ENCODE measurements around the gene CRLF2.

DNA sequence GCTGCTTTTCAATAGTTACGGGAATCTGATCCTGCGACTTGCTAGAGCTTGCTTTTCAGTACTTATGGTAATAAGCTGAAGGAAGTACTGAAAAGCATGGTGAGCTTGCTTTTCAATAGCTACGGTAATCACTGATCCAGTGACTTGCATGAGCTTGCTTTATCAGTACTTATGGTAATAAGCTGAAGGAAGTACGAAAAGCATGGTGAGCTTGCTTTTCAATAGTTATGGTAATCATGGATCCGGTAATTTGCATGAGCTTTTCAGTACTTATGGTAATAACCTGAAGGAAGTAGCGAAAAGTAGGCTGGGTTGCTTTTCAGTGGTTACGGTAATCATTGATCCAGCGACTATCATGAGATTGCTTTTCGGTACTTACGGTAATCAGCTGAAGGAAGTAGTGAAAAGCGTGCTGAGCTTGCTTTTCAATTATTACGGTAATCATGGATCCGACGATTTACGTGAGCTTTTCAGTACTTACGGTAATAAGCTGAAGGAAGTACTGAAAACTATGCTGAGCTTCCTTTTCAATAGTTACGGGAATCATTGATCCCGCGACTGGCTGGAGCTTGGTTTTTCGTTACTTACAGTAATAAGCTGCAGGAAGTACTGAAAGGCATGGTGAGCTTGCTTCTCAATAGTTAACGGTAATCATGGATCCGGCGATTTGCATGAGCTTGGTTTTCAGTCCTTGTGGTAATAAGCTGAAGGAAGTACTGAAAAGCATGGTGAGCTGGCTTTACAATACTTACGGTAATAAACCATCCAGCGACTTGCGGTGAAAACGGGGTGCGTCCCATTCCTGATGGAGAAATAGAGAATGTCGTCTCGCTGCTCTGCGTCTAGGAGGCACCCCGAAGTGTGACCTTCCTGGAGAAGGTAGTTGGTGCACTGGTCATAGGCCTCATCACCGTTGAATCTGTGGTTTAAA, 6.5 kb downstream of the CRLF2 start:
- TF ChIP-seq EZH2 (IDR thresholded peaks at IDR 0.05; ENCODE audit: borderline replicate concordance, low read depth, low read length, severe bottlenecking), result no peak
- TF ChIP-seq POLR2A (IDR thresholded peaks at IDR 0.05; ENCODE audit: low read depth, low read length), result no peak
- no peak for TF ChIP-seq MYC (IDR thresholded peaks at IDR 0.05; ENCODE audit: low read depth, low read length)
- TF ChIP-seq, protein P1, sequence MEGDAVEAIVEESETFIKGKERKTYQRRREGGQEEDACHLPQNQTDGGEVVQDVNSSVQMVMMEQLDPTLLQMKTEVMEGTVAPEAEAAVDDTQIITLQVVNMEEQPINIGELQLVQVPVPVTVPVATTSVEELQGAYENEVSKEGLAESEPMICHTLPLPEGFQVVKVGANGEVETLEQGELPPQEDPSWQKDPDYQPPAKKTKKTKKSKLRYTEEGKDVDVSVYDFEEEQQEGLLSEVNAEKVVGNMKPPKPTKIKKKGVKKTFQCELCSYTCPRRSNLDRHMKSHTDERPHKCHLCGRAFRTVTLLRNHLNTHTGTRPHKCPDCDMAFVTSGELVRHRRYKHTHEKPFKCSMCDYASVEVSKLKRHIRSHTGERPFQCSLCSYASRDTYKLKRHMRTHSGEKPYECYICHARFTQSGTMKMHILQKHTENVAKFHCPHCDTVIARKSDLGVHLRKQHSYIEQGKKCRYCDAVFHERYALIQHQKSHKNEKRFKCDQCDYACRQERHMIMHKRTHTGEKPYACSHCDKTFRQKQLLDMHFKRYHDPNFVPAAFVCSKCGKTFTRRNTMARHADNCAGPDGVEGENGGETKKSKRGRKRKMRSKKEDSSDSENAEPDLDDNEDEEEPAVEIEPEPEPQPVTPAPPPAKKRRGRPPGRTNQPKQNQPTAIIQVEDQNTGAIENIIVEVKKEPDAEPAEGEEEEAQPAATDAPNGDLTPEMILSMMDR (IDR thresholded peaks at IDR 0.05; ENCODE audit: extremely low read depth in 1 of 2, insufficient read depth in 1 of 2, low read depth in 1 of 2, low read length in 2 of 2), result no peak
- TF ChIP-seq POLR2AphosphoS5 (IDR thresholded peaks at IDR 0.05; ENCODE audit: insufficient read depth, low read depth, low read length), result no peak
- TF ChIP-seq, protein P2, sequence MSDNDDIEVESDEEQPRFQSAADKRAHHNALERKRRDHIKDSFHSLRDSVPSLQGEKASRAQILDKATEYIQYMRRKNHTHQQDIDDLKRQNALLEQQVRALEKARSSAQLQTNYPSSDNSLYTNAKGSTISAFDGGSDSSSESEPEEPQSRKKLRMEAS (IDR thresholded peaks at IDR 0.05; ENCODE audit: insufficient read depth, insufficient read length), result no peak
- no peak for TF ChIP-seq JUN (IDR thresholded peaks at IDR 0.05; ENCODE audit: borderline replicate concordance, insufficient read depth, insufficient read length, low read depth)
- no peak for TF ChIP-seq GATA2 (IDR thresholded peaks at IDR 0.05; ENCODE audit: insufficient read depth, insufficient read length, low read depth, low read length)
